Measurements from ENCODE around the gene CHST8.

The CHST8 gene

GRCh38 chr19:33728141-33728540 is 106.4 kb downstream of the CHST8 start:
- no peak overlapping the region for H3K27ac ChIP-seq (replicated peaks)

GRCh38 chr19:33730858-33731607 is 109.3 kb downstream of the CHST8 start:
- H3K27me3 ChIP-seq (ENCODE audit: insufficient read depth, poor library complexity, severe bottlenecking): no peaks in the 10 kb centered on the region
- no peak for DNase-seq (ENCODE audit: low read depth in 1 of 2, low spot score in 1 of 2)
- no peak overlapping the region for H3K4me3 ChIP-seq (replicated peaks; ENCODE audit: insufficient read depth, low read length)
- TF ChIP-seq POLR2AphosphoS5 (IDR thresholded peaks at IDR 0.05; ENCODE audit: low read depth) (no peak), REST (IDR thresholded peaks at IDR 0.05; ENCODE audit: insufficient replicate concordance, low read depth) (no peak), GABPA (IDR thresholded peaks at IDR 0.05; ENCODE audit: low read depth) (no peak), SPI1 (IDR thresholded peaks at IDR 0.05; ENCODE audit: borderline replicate concordance, low read depth) (no peak), CTCF (IDR thresholded peaks at IDR 0.05; ENCODE audit: insufficient read depth, low read length) (no peak)
- H3K27ac ChIP-seq (replicated peaks): no peak overlapping the region

More at GRCh38 chr19:33728141-33728540, 106.4 kb downstream of the CHST8 start:
- TF ChIP-seq POLR2AphosphoS5 (IDR thresholded peaks at IDR 0.05; ENCODE audit: low read depth): no peak
- TF ChIP-seq SPI1 (IDR thresholded peaks at IDR 0.05; ENCODE audit: borderline replicate concordance, low read depth): no peak
- no peak for TF ChIP-seq GABPA (IDR thresholded peaks at IDR 0.05; ENCODE audit: low read depth)
- TF ChIP-seq CTCF (IDR thresholded peaks at IDR 0.05; ENCODE audit: insufficient read depth, low read length): no peak
- no peak for TF ChIP-seq REST (IDR thresholded peaks at IDR 0.05; ENCODE audit: insufficient replicate concordance, low read depth)
- DNase-seq (ENCODE audit: low read depth in 1 of 2, low spot score in 1 of 2): no peak
- Histone ChIP-seq H3K27me3 (ENCODE audit: insufficient read depth, poor library complexity, severe bottlenecking) (no peaks in the 10 kb centered on the region), H3K4me3 (replicated peaks; ENCODE audit: insufficient read depth, low read length) (no peak overlapping the region)

GRCh38 chr19:33731881-33732280 is 110.1 kb downstream of the CHST8 start:
- no peak overlapping the region for H3K27ac ChIP-seq (replicated peaks)
- no peaks in the 10 kb centered on the region for H3K27me3 ChIP-seq (ENCODE audit: insufficient read depth, poor library complexity, severe bottlenecking)
- DNase-seq (ENCODE audit: low read depth in 1 of 2, low spot score in 1 of 2): no peak
- no peak for TF ChIP-seq POLR2AphosphoS5 (IDR thresholded peaks at IDR 0.05; ENCODE audit: low read depth)
- TF ChIP-seq SPI1 (IDR thresholded peaks at IDR 0.05; ENCODE audit: borderline replicate concordance, low read depth): no peak
- no peak for TF ChIP-seq GABPA (IDR thresholded peaks at IDR 0.05; ENCODE audit: low read depth)
- no peak overlapping the region for H3K4me3 ChIP-seq (replicated peaks; ENCODE audit: insufficient read depth, low read length)

GRCh38 chr19:33734913-33735312 is 113.2 kb downstream of the CHST8 start:
- DNase-seq (ENCODE audit: low read depth in 1 of 2, low spot score in 1 of 2): no peak
- H3K4me3 ChIP-seq (replicated peaks; ENCODE audit: insufficient read depth, low read length): no peak overlapping the region
- H3K27me3 ChIP-seq (ENCODE audit: insufficient read depth, poor library complexity, severe bottlenecking): no peaks in the 10 kb centered on the region
- TF ChIP-seq SPI1 (IDR thresholded peaks at IDR 0.05; ENCODE audit: borderline replicate concordance, low read depth) (no peak), REST (IDR thresholded peaks at IDR 0.05; ENCODE audit: insufficient replicate concordance, low read depth) (no peak), CTCF (IDR thresholded peaks at IDR 0.05; ENCODE audit: insufficient read depth, low read length) (no peak), GABPA (IDR thresholded peaks at IDR 0.05; ENCODE audit: low read depth) (no peak), POLR2AphosphoS5 (IDR thresholded peaks at IDR 0.05; ENCODE audit: low read depth) (no peak)
- H3K27ac ChIP-seq (replicated peaks): no peak overlapping the region

Data from HL-60 (cell line).